Left hindlimb (tissue), 1 donor: ENCODE measurements around the gene PICK1.
"Not testable (repeated sequence)": the region's sequence is repeated elsewhere in the genome, so short reads cannot be mapped to it uniquely, and the experiment has no call there.

ENCODE experiments used
- DNase-seq: peaks from one replicate; pipeline ENCODE4 v3.0.0-alpha.2; 2018

The PICK1 gene

GRCh38 chr22:38031491-38031890 is 25.7 kb upstream of the PICK1 start:
- no peak for DNase-seq

DNA sequence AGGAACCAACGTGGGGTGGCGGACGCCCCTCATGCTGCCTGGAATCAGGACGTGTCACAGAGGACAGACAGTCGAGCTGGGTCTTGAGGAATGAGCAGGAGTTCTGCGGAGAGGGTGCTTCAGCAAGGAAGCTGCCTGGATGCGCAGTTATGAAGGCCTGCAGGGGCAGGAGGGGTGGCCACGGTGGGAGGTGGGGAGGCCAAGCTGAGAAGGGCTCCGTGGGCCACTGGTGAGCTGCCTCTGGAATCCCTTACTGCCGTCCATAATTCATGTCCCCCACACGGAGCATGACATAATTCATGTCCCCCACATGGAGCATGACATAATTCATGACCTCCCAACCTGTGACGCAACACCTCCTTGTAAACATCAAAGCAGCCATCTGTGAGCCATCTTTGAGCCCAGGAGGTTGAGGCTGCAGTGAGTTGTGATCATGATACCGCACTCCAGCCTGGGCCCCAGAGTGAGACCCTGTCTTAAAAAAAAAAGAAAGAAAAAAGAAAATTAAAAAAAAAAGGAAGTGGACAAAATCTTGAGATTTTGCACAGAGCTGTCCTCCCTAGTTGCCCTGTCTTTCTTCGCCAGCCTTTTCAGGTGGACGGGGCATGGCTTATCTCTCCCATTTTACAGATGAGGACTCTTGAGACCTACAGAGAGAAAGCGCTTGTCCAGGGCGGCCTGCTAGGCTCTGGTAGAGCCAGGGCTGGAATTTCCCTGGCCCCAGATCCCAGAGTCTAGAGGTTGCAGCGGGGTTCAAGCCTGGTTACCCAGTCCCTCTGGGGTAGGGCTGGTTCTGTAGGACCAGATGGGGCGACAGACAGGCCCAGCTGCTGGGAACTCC is 24.3 kb upstream of the PICK1 start:
- no peak for DNase-seq

GRCh38 chr22:38033522-38034277 is 23.5 kb upstream of the PICK1 start:
- DNase-seq, result no peak

- peak; percentile 77 for DNase-seq
Observed at GRCh38 chr22:38034278-38034882, 22.8 kb upstream of the PICK1 start.

GRCh38 chr22:38034884-38035529 is 22.2 kb upstream of the PICK1 start:
- DNase-seq, result no peak

- no peak for DNase-seq
Observed at GRCh38 chr22:38035530-38035885, 21.7 kb upstream of the PICK1 start.

DNA sequence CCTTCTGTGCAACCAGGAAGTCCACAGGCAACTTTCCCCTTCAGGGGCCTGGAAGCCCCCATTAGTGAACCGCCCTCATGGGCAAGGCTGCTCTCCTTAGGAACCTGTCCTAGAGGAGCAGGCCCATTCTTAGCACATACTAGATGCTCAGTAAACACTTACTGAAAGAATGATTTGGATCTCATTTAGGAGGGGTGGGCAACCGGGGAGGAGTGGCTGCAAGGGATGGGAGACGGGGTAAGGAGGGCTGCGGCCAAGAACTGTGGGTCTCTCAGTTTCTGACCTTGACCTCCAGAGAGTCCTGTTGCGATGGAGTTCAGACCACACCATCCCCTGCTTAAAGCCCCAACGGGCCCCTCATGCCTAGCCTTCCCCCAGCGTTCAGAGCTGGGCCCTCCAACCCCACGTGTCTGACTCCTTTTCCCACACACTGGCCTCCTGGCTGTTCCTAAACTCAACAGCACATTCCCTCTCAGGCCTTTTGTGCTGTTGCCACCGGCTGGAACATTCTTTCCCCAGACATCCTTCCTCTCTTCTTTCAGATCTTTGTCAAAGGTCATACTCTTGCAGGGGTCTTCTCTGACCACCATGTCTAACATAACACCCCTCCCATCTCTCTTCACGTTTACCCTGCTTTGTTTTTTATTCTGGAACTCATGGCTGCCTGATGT is 20.7 kb upstream of the PICK1 start:
- peak; percentile 18 for DNase-seq

- not testable (repeated sequence) for DNase-seq
Observed at GRCh38 chr22:38037367-38038150, 19.6 kb upstream of the PICK1 start.

- DNase-seq, result peak; percentile 42
Observed at GRCh38 chr22:38038426-38038825, 18.8 kb upstream of the PICK1 start.

DNA sequence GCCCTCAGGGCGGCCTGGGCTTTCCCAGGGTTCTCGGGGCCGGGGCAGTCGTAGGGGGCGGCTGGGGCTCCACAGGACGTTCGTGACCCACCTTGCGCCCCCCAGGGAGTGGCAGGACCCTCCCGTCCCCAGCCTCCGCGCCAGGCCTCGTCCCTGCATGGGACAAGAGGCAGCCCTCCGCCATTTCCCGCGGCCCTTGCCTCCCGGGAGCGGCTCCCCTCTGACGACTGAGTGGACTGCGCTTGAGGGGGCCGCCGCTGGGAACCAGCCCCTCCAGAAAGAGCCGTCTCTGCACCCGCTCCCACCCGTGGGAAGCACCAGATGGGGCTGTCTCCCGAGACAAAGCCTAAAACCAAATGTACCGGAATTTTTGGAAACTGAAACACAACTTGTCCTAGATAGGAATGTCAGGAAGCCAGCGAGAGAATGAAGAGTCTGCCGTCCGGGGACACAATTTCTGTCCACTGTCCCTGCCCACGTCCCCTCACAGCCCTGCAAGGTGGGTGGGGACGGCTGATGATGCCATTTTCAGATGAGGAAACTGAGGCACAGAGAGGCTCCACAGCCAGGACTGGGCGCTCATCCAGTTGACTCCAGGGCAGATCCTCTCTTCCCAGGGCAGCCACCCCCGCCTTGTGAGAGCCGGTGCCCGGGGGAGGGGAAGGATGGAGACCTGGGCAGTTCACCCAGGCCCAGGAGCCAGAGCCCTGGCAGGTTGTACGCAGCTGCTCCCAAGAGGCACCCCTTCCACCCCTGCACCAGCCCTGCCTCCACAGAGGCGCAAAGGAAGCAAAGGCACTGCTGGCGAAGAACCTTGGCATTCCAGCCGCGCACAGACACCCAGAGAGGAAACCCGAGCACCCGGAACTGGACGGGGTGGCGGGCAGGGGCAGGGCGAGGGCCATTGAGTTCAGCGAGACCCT is 18.1 kb upstream of the PICK1 start:
- DNase-seq, result peak; percentile 31

DNA sequence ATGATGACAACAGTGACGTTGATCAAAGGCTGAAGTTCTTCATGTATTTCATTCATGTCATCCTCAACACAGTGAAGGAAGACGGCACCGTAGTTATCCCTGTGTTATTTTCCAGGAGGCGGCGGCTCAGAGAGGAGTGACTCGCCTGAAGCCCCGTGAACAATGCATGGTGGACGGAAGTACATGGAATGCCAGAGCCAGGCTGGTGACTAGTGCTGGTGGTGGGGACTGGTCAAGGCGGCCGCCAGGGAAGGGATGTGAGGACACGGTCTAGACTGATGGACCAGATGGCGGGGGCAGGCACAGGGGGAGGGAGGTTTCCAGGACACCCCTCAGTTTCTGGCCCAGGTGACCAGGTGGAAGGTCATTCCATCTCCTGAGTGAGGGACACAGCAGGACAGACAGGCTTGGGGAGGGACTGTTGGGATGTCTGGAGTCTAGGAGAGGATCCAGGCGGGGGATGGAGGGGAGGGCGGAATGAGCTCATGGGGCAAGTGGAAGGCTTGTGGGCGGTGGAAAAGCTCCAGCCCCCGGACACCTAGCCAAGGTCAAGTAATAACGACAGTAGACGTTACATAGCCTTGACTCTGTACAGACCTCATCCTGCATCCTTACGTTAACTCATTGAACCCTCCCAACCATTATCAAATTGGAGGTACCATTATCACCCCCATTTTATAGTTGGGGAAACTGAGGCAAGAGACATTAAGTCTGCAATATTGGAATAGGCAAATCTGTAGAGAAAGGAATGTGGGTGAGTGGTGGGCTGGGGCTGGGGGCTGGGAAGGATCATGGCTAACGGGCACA is 16.0 kb upstream of the PICK1 start:
- DNase-seq, result peak; percentile 17

- peak; percentile 1 for DNase-seq
Observed at GRCh38 chr22:38041760-38042487, 15.3 kb upstream of the PICK1 start.

DNA sequence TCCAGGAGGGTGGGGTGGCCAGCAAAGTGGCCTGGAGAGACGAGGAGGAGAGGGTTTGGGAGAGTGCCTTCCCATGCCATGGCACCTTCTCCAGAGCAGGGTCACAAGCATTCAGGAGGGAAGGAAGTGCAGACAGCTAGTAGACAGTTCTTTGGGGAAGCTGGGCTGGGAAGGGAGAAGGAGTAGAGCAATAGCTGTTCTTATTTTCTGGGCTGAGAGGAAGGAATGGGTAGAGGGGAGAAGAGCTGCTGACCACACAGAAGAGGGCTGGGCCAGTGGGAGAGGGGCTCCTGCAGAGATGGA is 14.8 kb upstream of the PICK1 start:
- peak; percentile 6 for DNase-seq

GRCh38 chr22:38043151-38044039 is 13.8 kb upstream of the PICK1 start:
- peak; percentile 8 for DNase-seq

DNA sequence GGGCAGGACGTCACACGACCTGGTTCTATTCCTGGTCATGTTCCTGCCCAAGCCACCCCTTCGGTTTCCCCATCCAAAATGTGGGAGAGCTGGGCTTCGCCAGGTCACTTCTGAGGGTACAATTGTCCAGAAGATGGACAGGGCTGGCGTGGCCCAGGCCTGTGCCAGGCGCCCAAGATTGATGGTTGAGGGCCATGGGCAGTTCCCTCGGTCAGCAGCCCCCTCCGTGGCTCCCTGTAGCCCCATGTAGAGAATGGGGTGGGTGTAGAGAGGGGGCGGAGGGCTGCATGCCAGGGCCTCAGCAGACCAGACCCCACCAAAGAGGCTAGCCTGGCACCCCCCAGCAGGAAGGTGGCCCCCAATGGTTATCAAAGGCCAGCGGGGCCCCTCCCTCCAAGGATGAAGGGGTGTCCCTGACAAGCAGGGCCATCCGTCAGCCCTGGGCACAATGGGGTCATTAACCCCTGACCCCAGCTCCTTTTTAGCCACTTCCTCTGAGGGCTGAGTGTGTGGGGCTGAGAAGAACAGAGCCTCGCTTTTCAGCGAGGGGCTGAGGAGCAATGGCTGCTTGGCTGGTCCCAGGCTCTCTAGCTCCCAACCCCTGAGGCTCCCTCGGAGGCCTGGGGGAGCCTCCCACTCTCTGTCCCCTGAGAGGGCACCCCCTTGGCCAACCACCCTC is 11.0 kb upstream of the PICK1 start:
- DNase-seq, result no peak

DNA sequence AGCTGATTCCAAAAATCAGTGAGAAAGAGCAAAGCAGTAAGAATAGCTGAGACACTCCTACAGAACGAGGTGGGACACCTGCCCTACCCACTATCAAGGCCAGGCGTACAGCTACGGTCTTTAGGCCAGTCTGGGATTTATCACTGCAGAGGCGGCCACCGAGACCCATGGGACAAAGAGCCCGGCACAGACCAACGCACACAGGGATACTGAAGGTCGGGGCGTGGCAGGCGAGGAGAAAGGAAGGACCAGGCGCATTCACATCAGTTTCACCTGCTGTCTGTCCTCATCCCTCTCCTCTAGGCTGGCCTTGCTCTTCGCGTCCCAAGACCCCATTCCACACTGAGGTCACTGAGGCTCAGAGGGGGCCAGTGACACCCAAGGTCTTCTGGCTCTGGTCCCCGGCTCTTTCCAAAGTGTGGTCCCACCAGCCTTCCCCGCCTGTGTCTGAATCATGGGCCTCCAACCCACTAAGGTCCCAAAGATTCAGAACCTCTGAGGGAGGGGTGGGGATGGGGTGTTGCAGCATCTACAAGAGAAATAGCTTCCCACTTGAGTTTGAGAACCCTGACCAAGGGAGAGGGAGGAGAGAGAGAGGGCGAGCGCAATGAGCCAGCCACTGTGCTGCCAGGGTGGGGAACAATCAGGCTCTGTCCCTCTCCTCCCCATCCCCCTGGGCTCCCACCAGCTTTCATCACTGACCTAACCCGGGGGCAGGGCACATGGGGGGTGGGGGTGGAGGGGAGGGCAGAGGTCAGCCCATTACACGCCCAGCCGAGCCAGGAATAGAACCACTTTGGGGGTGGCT is 7.2 kb upstream of the PICK1 start:
- no peak for DNase-seq

GRCh38 chr22:38050720-38051119 is 6.5 kb upstream of the PICK1 start:
- DNase-seq, result no peak
